AG10803 (cell line): ENCODE measurements around the gene SLC7A8.

Source experiments
- DNase-seq: peaks from one replicate; pipeline ENCODE4 v3.0.0; 2010; ENCODE audit warnings: low read depth
- H3K4me3 ChIP-seq: 2 replicates; pipeline ENCODE4 v1.5.1; 2011; ENCODE audit warnings: mild to moderate bottlenecking, low read length, control low read depth
- TF ChIP-seq, protein P1 (sequence below): conservative IDR thresholded peaks from 2 replicates; pipeline ENCODE4 v1.5.1; 2011; ENCODE audit warnings: mild to moderate bottlenecking, low read length, control low read depth, inconsistent platforms

SLC7A8 gene

DNA sequence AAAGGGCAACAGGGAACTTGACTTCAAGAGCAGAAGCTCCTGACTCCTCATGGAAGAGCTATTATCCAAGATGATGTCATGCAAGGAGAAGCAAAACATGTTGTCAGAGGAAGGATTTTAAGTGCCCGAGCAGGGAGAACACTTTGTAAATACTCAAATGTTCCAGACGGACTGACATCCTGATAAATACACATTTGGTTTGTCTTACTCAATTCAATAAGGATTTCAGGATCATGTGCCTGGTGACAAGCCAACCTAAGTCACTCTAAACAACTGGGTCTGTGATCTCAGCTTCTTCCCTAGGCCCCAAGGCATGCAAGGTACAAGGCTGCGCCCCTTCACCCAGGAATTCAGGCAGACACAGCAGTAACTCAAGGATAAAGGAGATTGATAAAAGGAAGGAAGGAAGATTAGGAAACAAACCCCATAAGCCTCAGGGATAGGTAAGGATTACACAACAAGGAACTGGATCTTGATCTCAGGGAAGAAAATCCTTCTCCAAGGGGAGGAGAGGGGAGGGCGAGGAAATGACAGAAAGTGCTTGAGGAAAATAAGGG lies 37.6 kb downstream of the SLC7A8 start:
- TF ChIP-seq, protein P1, sequence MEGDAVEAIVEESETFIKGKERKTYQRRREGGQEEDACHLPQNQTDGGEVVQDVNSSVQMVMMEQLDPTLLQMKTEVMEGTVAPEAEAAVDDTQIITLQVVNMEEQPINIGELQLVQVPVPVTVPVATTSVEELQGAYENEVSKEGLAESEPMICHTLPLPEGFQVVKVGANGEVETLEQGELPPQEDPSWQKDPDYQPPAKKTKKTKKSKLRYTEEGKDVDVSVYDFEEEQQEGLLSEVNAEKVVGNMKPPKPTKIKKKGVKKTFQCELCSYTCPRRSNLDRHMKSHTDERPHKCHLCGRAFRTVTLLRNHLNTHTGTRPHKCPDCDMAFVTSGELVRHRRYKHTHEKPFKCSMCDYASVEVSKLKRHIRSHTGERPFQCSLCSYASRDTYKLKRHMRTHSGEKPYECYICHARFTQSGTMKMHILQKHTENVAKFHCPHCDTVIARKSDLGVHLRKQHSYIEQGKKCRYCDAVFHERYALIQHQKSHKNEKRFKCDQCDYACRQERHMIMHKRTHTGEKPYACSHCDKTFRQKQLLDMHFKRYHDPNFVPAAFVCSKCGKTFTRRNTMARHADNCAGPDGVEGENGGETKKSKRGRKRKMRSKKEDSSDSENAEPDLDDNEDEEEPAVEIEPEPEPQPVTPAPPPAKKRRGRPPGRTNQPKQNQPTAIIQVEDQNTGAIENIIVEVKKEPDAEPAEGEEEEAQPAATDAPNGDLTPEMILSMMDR: no peak
- no peak overlapping the region for H3K4me3 ChIP-seq
- peak; percentile 17 for DNase-seq

DNA sequence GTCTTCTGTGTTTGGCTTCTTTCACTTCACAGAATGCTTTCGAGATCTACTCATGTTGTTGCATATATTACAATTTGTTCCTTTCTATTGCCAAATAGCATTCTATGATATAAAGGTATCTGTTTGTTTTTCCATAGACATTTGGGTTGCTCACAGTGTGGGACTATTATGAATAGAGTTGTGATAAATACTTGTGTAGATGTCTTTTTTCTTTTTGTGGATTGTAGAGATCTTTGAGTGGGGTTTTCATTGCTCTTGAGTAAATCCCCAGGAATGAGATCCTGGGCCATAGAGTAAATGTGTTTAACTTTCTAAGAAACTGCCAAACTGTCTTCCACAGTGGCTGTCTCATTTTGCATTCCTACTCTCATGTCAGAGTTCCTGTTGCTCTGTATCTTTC lies 39.5 kb downstream of the SLC7A8 start:
- TF ChIP-seq, protein P1: no peak
- no peak overlapping the region for H3K4me3 ChIP-seq
- no peak for DNase-seq

DNA sequence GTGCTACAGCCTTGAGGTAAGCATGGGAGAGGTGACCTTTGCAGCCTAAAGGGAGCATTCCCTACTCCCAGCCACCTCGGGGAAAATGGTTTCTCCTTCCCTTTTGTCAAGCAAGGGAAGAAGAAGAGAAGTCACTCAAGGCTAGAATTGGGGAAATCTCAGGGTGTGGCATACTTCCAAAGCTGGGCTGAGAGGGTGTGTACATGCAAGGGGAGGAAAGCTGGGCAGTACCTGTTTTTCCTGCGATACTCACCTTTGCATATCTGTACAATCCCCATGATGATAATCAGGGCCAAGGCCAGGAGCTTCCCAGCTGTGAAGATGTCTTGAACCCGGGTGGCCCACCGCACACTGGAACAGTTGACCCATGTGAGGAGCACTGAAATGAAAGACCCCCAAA lies 40.6 kb downstream of the SLC7A8 start:
- DNase-seq: no peak
- TF ChIP-seq, protein P1: no peak
- H3K4me3 ChIP-seq: no peak overlapping the region

DNA sequence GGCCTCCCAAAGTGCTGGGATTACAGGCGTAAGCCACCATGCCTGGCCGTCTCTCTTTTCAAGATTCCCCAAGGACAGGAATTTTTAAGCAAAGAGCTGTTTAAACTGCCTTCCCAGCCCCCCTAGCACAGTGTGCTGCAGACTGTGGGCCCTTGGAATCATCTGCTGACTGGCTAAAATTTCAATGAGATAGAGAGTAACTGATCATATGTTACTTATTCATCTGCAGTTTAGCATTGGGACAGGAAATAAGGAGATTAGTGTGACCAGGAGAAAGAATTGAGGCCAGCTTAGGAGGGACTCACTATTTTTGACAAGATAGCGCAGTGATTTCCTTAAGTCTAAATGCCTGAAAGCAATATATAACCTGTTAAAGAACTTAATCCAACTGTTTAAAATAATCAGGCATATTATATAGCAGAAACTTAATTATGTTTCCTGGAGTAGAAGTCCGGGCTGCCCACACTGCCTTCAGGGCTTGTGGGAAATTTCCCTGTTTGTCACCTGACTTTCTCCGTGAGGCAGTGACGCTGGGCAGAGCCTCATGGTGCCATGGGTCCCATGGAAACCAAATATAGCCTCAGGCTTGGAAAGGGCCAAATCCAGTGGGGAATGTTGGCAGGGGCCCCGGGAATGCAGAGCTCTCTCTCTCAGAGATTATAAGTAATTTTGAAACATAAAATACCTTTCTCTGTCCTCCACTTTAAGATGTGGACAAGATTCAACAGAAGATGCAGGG lies 41.6 kb downstream of the SLC7A8 start:
- TF ChIP-seq, protein P1: no peak
- no peak overlapping the region for H3K4me3 ChIP-seq
- peak; percentile 88 for DNase-seq

DNA sequence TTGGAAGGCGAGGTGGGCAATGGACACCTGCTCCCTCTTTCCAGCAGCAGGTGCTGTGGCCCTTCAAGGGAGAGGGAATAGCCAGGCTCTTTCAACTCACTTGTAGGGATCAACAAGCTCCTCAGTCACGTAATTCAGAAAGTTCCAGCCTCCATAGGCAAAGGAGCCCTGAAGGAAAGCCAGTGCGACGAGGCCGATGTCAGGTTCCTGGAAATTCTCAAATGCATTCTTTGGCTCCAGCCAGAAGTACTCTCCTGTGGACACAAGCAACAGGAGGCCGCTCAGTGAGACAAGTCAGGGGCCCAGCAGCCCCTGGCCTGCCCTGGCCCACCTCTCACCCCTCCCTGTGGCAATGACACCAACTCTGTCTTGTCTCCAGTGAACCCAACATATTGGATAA lies 43.1 kb downstream of the SLC7A8 start:
- H3K4me3 ChIP-seq: no peak overlapping the region
- TF ChIP-seq, protein P1: no peak
- no peak for DNase-seq

DNA sequence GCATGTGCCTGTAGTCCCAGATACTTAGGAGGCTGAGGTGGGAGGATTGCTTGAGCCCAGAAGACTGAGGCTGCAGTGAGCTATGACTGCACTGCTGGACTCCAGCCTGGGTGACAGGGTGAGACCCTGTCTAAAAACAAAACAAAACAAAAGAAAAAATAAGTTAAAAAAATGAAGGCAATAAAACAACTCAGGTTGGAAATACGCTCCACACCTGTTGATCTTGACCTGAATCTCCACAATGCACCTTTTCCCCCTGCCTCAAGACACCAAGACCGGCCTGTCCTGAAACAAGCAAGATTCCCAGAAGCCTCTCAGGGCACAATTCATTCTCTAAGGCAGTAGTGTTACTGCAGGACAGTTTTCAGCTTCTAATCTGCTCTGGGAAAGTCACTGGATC lies 43.6 kb downstream of the SLC7A8 start:
- no peak overlapping the region for H3K4me3 ChIP-seq
- TF ChIP-seq, protein P1: no peak
- no peak for DNase-seq
